IMR-90 (cell line): ENCODE data around the gene SIAH2. TPM values are rescaled to one million over a fixed set of nuclear protein-coding genes. Genes with fewer than 3 reads are reported as not detected.
A peak's percentile ranks its signal among the peaks of the same experiment; 100 is the strongest.

ENCODE experiments used
- ATAC-seq: fragments of 200-7000 bp; cut with Tn5 transposase; 2 replicates; pipeline ENCODE4 v1.9.1; 2020; ENCODE audit warnings: low read depth, mild to moderate bottlenecking, moderate library complexity
- BruUV-seq: library from RNA; stranded (reverse); fragments of 400-500 nt; replicated peaks from 2 replicates; lab custom pipeline; 2021; lab: Mats Ljungman, UMichigan
- CTCF ChIA-PET: fragments of 300-600 bp; formaldehyde crosslinking; extraction: SDS; loops from one replicate; lab custom pipeline; 2021; ENCODE audit warnings: antibody characterized with exemption; lab: Yijun Ruan, JAX
- POLR2A ChIA-PET: fragments of 300-600 bp; sonication (Branson Sonifier 250); formaldehyde crosslinking; loops from one replicate; lab custom pipeline; 2022; ENCODE audit warnings: antibody characterized with exemption; ENCODE audit not compliant: unreplicated experiment; lab: Charles Lee
- DNase-seq: peaks from one replicate; pipeline ENCODE4 v3.0.0; 2013
- H2AFZ ChIP-seq: replicated peaks from 2 replicates; pipeline ENCODE3; 2013; ENCODE audit warnings: low read length, mild to moderate bottlenecking; ENCODE audit not compliant: poor library complexity
- H2AK5ac ChIP-seq: 2 replicates; pipeline ENCODE4 v1.6.1; 2013; ENCODE audit warnings: low read depth, low read length, inconsistent platforms
- H2AK9ac ChIP-seq: replicated peaks from 2 replicates; pipeline ENCODE3; 2013; ENCODE audit warnings: mild to moderate bottlenecking, low read depth, low read length, moderate library complexity; ENCODE audit not compliant: poor library complexity
- H2BK120ac ChIP-seq: 2 replicates; pipeline ENCODE4 v1.6.1; 2013; ENCODE audit warnings: low read depth, low read length, inconsistent platforms
- H2BK15ac ChIP-seq: 3 replicates; pipeline ENCODE4 v1.6.1; 2013; ENCODE audit warnings: low read depth, low read length, inconsistent platforms
- H2BK20ac ChIP-seq: 2 replicates; pipeline ENCODE4 v1.6.1; 2013; ENCODE audit warnings: low read depth, mild to moderate bottlenecking, inconsistent platforms, low read length, moderate library complexity
- H2BK5ac ChIP-seq: 2 replicates; pipeline ENCODE4 v1.6.1; 2013; ENCODE audit warnings: mild to moderate bottlenecking, low read depth, low read length, inconsistent platforms; ENCODE audit not compliant: poor library complexity, severe bottlenecking
- H3K14ac ChIP-seq: replicated peaks from 2 replicates; pipeline ENCODE4 v1.6.1; 2013; ENCODE audit warnings: low read depth, low read length, inconsistent platforms
- H3K18ac ChIP-seq: 2 replicates; pipeline ENCODE4 v1.6.1; 2013; ENCODE audit warnings: low read depth, low read length, control low read depth
- H3K23ac ChIP-seq: 2 replicates; pipeline ENCODE4 v1.6.1; 2013; ENCODE audit warnings: low read depth, low read length, inconsistent platforms
- H3K27ac ChIP-seq: 2 replicates; pipeline ENCODE4 v1.5.1; 2013; ENCODE audit warnings: mild to moderate bottlenecking, control low read depth, low read length; ENCODE audit not compliant: insufficient read depth
- H3K27me3 ChIP-seq: 2 replicates; pipeline ENCODE4 v1.6.1; 2013; ENCODE audit warnings: low read length; ENCODE audit not compliant: control insufficient read depth, insufficient read depth
- H3K36me3 ChIP-seq: 2 replicates; pipeline ENCODE4 v1.6.1; 2013; ENCODE audit warnings: low read length, mixed read lengths; ENCODE audit not compliant: control insufficient read depth, insufficient read depth
- H3K4ac ChIP-seq: 2 replicates; pipeline ENCODE4 v1.6.1; 2013; ENCODE audit warnings: low read depth, low read length, inconsistent platforms
- H3K4me1 ChIP-seq: 2 replicates; pipeline ENCODE4 v1.6.1; 2013; ENCODE audit warnings: low read length, mixed read lengths; ENCODE audit not compliant: control insufficient read depth, insufficient read depth
- H3K4me2 ChIP-seq: 2 replicates; pipeline ENCODE4 v1.6.1; 2013; ENCODE audit warnings: low read depth, mild to moderate bottlenecking, control low read depth, low read length, moderate library complexity
- H3K4me3 ChIP-seq: 2 replicates; pipeline ENCODE4 v1.5.1; 2013; ENCODE audit warnings: low read depth, mild to moderate bottlenecking, control low read depth, low read length, moderate library complexity; ENCODE audit not compliant: insufficient read depth
- H3K56ac ChIP-seq: 2 replicates; pipeline ENCODE4 v1.6.1; 2013; ENCODE audit warnings: low read length, inconsistent platforms; ENCODE audit not compliant: insufficient read depth; ENCODE audit errors: extremely low read depth
- H3K79me1 ChIP-seq, 2 experiments: 2 replicates each; pipeline ENCODE4 v1.6.1; 2013; ENCODE audit warnings: low read length in 2 of 2, inconsistent platforms in 1 of 2, low read depth in 1 of 2
- H3K9ac ChIP-seq: 2 replicates; pipeline ENCODE4 v1.6.1; 2013; ENCODE audit warnings: low read depth, low read length, control low read depth
- H3K9me1 ChIP-seq: 2 replicates; pipeline ENCODE4 v1.6.1; 2013; ENCODE audit warnings: low read length, inconsistent platforms; ENCODE audit not compliant: insufficient read depth
- H3K9me3 ChIP-seq: 2 replicates; pipeline ENCODE4 v1.6.1; 2013; ENCODE audit warnings: low read length; ENCODE audit not compliant: control insufficient read depth, insufficient read depth
- H4K20me1 ChIP-seq: 2 replicates; pipeline ENCODE4 v1.6.1; 2013; ENCODE audit warnings: low read length, inconsistent platforms; ENCODE audit not compliant: insufficient read depth
- H4K5ac ChIP-seq: 2 replicates; pipeline ENCODE4 v1.6.1; 2013; ENCODE audit warnings: mild to moderate bottlenecking, low read depth, low read length, control low read depth
- H4K8ac ChIP-seq, 2 experiments: 2 replicates each; pipeline ENCODE4 v1.6.1; 2013; ENCODE audit warnings: low read depth in 2 of 2, low read length in 2 of 2, control low read depth in 1 of 2, inconsistent platforms in 1 of 2
- H4K91ac ChIP-seq: 2 replicates; pipeline ENCODE4 v1.6.1; 2013; ENCODE audit warnings: low read depth, low read length, inconsistent platforms; ENCODE audit not compliant: insufficient read depth
- POLR2A ChIP-seq: IDR thresholded peaks from 2 replicates; pipeline ENCODE4 v1.6.1; 2012; ENCODE audit warnings: mild to moderate bottlenecking, low read depth, low read length
- RAD21 ChIP-seq: IDR thresholded peaks from 2 replicates; pipeline ENCODE4 v1.6.1; 2012; ENCODE audit warnings: low read length, improper control_type of control experiment
- WGBS, 2 experiments: methylation state at CpG; one replicate each; pipeline versions ENCODE4 v1.1.5 to v1.1.7; 2013; ENCODE audit warnings: missing lambda C conversion rate in 2 of 2; ENCODE audit not compliant: insufficient read length in 1 of 2; ENCODE audit errors: extremely low coverage in 2 of 2; 5-methylcytosine and 5-hydroxymethylcytosine counted together
- dilution Hi-C: fragments of 300-500 bp; cut with HindIII; formaldehyde crosslinking; loops from one replicate; pipeline ENCODE4 v1.14.3; 2018; ENCODE audit warnings: low sequenced_read_pairs; ENCODE audit not compliant: unreplicated experiment
- in situ Hi-C: fragments of 300-500 bp; cut with MboI; formaldehyde crosslinking; loops from 3 replicates; pipeline ENCODE4 v1.14.3; 2019; ENCODE audit warnings: low sequenced_read_pairs, inconsistent platforms, mixed read lengths
- intact Hi-C: fragments of 100-400 bp; cut with micrococcal nuclease; formaldehyde crosslinking; loops from 2 replicates; pipeline ENCODE4 v1.10.0; 2022
- polyA plus RNA-seq, 3 experiments: library from polyadenylated mRNA; depleted of rRNA; stranded (reverse); fragments of >200 nt; gene quantifications; 2 replicates each; pipeline ENCODE4 v1.2.3, GENCODE V29; 2012; ENCODE audit warnings: low replicate concordance in 1 of 3
- total RNA-seq: library from RNA; depleted of rRNA; stranded (reverse); fragments of >200 nt; gene quantifications from 2 replicates; pipeline ENCODE4 v1.2.3, GENCODE V29; 2012

SIAH2 gene
- total and polyA plus RNA-seq, 2 of the 4 experiments (the other 2 are of a cell fraction), result 24.7 to 61.8 TPM

DNA sequence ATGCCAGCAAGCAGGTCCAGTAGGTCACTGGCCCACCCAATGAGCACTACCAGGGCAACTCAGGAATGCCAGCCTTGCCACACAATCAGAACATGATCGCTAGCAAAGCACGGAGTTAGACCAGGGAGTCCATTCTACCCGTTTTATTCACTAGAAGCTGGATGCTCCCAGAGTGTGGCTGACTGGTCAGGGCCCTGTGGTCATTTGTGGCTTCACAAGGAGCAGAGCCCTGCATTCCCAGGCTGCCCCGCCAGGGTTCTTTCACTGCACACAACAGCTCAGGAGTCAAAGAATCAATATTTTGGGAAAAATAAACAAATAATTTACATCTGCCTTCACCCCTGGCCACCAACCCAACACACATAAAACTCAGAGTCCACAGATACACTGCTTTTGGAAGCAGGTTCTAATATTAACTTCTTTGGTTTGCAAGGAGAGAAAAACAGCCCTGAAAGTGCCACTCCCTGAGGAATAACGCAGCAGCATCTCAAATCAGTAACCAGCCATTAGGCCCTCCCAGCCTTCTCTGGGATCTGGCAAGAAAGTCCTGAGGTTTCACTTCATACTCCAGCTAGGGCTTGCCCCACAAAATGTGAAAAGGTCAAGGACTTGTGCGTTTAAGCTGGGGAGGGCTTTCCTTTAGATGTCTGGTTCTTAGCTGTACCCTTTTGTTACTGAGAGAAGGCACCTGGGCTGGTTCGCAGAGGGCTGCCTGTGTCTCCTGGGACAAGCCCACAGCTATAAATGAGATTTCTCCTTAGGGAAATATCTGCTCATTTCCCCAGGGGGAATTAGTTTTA, 16.0 kb downstream of the SIAH2 start:
- H3K27ac ChIP-seq, result no peak overlapping the region
- no peak overlapping the region for H2BK20ac ChIP-seq
- ChIA-PET POLR2A (no interaction called here), CTCF (interaction anchor here (0.9 to 1.5 kb wide), 2 partner anchors 11 to 41 kb away, joined by 3 to 5 read pairs; no protein-coding TSS in a partner anchor)
- DNase-seq, result no peak
- H2AK5ac ChIP-seq, result no peak overlapping the region
- no peak overlapping the region for H2AFZ ChIP-seq
- intact Hi-C loops (no loop called here), in situ Hi-C loops (no loop called here), dilution Hi-C loops (no loop called here)
- H2AK9ac ChIP-seq, result peak overlapping the region; percentile 31
- H3K4me2 ChIP-seq, result no peak overlapping the region; the same call in 1 of the 2 replicates
- no peak overlapping the region for H4K8ac ChIP-seq
- no peak overlapping the region for H4K5ac ChIP-seq
- H3K23ac ChIP-seq, result no peak overlapping the region
- peaks cover 6% of the 10 kb centered on the region for H3K36me3 ChIP-seq
- peaks cover 17% of the 10 kb centered on the region for H3K4me1 ChIP-seq
- no peak overlapping the region for H2BK5ac ChIP-seq
- H3K79me1 ChIP-seq, result peaks cover 40 to 88% of the 10 kb centered on the region in 2 experiments
- H2BK15ac ChIP-seq, result no peak overlapping the region
- no peak for ATAC-seq
- H3K18ac ChIP-seq, result no peak overlapping the region
- BruUV-seq, result no TSS peak
- H3K14ac ChIP-seq, result no peak overlapping the region
- H3K4me3 ChIP-seq, result no peak overlapping the region
- no peaks in the 10 kb centered on the region for H3K27me3 ChIP-seq
- peaks cover 89% of the 10 kb centered on the region for H4K20me1 ChIP-seq
- WGBS, 2 experiments, result 100% methylated on average over 3 of the region's 7 CpGs; no CpG with 5 or more reads in 1 of the 2 experiments
- no peaks in the 10 kb centered on the region for H3K9me3 ChIP-seq
- no peak overlapping the region for H4K91ac ChIP-seq
- H3K9ac ChIP-seq, result no peak overlapping the region
- H3K56ac ChIP-seq, result no peak overlapping the region
- H3K9me1 ChIP-seq, result peaks cover 26% of the 10 kb centered on the region
- H3K4ac ChIP-seq, result no peak overlapping the region
- TF ChIP-seq POLR2A (no peak), RAD21 (no peak)
- H2BK120ac ChIP-seq, result no peak overlapping the region
